Measurements from ENCODE around the gene IL22RA1.

DNA sequence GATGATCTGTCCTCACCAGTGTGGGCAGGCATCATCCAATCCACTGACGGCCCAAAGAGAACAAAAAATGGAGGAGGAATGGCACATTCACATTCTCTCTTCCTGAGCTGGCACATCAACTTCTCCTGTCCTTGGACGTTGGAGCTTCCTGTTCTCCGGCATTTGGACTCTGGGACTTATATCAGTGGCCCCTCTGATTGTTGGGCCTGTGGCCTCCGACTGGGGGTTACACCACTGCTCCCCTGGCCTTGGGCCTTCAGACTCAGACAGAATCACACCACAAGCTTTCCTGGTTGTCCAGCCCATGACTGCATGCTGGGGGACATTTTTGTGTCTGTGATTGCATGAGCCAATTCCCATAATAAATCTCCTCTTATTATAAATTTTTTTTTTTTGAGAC lies 24.1 kb upstream of the IL22RA1 start:
- TF ChIP-seq, protein P1, sequence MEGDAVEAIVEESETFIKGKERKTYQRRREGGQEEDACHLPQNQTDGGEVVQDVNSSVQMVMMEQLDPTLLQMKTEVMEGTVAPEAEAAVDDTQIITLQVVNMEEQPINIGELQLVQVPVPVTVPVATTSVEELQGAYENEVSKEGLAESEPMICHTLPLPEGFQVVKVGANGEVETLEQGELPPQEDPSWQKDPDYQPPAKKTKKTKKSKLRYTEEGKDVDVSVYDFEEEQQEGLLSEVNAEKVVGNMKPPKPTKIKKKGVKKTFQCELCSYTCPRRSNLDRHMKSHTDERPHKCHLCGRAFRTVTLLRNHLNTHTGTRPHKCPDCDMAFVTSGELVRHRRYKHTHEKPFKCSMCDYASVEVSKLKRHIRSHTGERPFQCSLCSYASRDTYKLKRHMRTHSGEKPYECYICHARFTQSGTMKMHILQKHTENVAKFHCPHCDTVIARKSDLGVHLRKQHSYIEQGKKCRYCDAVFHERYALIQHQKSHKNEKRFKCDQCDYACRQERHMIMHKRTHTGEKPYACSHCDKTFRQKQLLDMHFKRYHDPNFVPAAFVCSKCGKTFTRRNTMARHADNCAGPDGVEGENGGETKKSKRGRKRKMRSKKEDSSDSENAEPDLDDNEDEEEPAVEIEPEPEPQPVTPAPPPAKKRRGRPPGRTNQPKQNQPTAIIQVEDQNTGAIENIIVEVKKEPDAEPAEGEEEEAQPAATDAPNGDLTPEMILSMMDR (IDR thresholded peaks at IDR 0.05), result no peak
- no peak for TF ChIP-seq RCOR1 (IDR thresholded peaks at IDR 0.05; ENCODE audit: low read depth, low read length)

Data from A549 (cell line).